Neural cell (in vitro differentiated cells): ENCODE results near the gene SRD5A1. TPM values are rescaled to one million over a fixed set of nuclear protein-coding genes. Genes with fewer than 3 reads are reported as not detected.

Experiments
- H2AFZ ChIP-seq: fragments of 200-600, 300-800 bp; sonication (generic), shearing (Covaris generic); 2 replicates; pipeline ENCODE4 v1.6.0; 2014; ENCODE audit warnings: low read depth, mild to moderate bottlenecking, antibody characterized with exemption, low read length, moderate library complexity
- H3F3A ChIP-seq: fragments of 200-600 bp; shearing (Covaris generic); 2 replicates; pipeline ENCODE4 v1.6.1; 2016; ENCODE audit warnings: mild to moderate bottlenecking, moderate library complexity, mixed read lengths, antibody characterized with exemption, low read length; ENCODE audit not compliant: insufficient read depth, poor library complexity, severe bottlenecking
- H3K27ac ChIP-seq: fragments of 200-600, 300-800 bp; sonication (generic), shearing (Covaris generic); 2 replicates; pipeline ENCODE4 v1.5.1; 2014; ENCODE audit warnings: mild to moderate bottlenecking, low read length, moderate library complexity
- H3K27me3 ChIP-seq: fragments of 300-800, 200-600 bp; sonication (generic), shearing (Covaris generic); 2 replicates; pipeline ENCODE4 v1.6.0; 2014; ENCODE audit warnings: mild to moderate bottlenecking, low read depth, low read length, moderate library complexity; ENCODE audit not compliant: insufficient read depth
- H3K36me3 ChIP-seq: fragments of 300-800, 200-600 bp; sonication (generic), shearing (Covaris generic); 2 replicates; pipeline ENCODE4 v1.5.1; 2014; ENCODE audit warnings: mild to moderate bottlenecking, antibody characterized with exemption, low read length, moderate library complexity; ENCODE audit not compliant: insufficient read depth
- H3K4me2 ChIP-seq: fragments of 300-800, 200-600 bp; sonication (generic), shearing (Covaris generic); 2 replicates; pipeline ENCODE4 v1.6.0; 2014; ENCODE audit warnings: mild to moderate bottlenecking, low read length
- H3K4me3 ChIP-seq: fragments of 300-800, 200-600 bp; sonication (generic), shearing (Covaris generic); 2 replicates; pipeline ENCODE4 v1.5.1; 2014; ENCODE audit warnings: mild to moderate bottlenecking, low read length, moderate library complexity
- H3K79me2 ChIP-seq: fragments of 200-600 bp; shearing (Covaris generic); replicated peaks from 2 replicates; pipeline ENCODE4 v1.6.0; 2014; ENCODE audit warnings: mild to moderate bottlenecking, low read length, moderate library complexity; ENCODE audit not compliant: insufficient read depth
- H3K9ac ChIP-seq: fragments of 300-800, 200-600 bp; sonication (generic), shearing (Covaris generic); 2 replicates; pipeline ENCODE4 v1.6.1; 2016; ENCODE audit warnings: mild to moderate bottlenecking, low read length, mixed read lengths
- H3K9me2 ChIP-seq: fragments of 200-600 bp; shearing (Covaris generic); 2 replicates; pipeline ENCODE4 v1.6.1; 2016; ENCODE audit warnings: mild to moderate bottlenecking, low read length, mixed read lengths; ENCODE audit not compliant: insufficient read depth
- H3K9me3 ChIP-seq: fragments of 200-600, 300-800 bp; sonication (generic), shearing (Covaris generic); 2 replicates; pipeline ENCODE4 v1.6.1; 2016; ENCODE audit warnings: mild to moderate bottlenecking, mixed run types, low read length, moderate library complexity, mixed read lengths
- H4K20me1 ChIP-seq: fragments of 200-600 bp; shearing (Covaris generic); 2 replicates; pipeline ENCODE4 v1.6.1; 2016; ENCODE audit warnings: mild to moderate bottlenecking, mixed run types; ENCODE audit not compliant: insufficient read depth
- EP300 ChIP-seq: fragments of 450-650 bp; conservative IDR thresholded peaks from 2 replicates; pipeline ENCODE4 v1.6.1; 2014; ENCODE audit warnings: antibody characterized with exemption, mild to moderate bottlenecking, moderate library complexity; ENCODE audit not compliant: poor library complexity, severe bottlenecking
- EZH2 ChIP-seq: fragments of 200-600, 300-800 bp; shearing (Covaris generic), sonication (generic); IDR thresholded peaks from 2 replicates; pipeline ENCODE4 v1.6.1; 2014; ENCODE audit warnings: antibody characterized with exemption, low read length, borderline replicate concordance, mild to moderate bottlenecking; ENCODE audit not compliant: insufficient read depth, poor library complexity, severe bottlenecking
- MXI1 ChIP-seq: fragments of 450-650 bp; conservative IDR thresholded peaks from 2 replicates; pipeline ENCODE4 v1.6.1; 2014; ENCODE audit warnings: antibody characterized with exemption, mild to moderate bottlenecking; ENCODE audit not compliant: poor library complexity, severe bottlenecking
- POLR2AphosphoS5 ChIP-seq: IDR thresholded peaks from 2 replicates; pipeline ENCODE4 v1.6.1; 2012
- RAD21 ChIP-seq: fragments of 450-650 bp; conservative IDR thresholded peaks from 2 replicates; pipeline ENCODE4 v1.6.1; 2014; ENCODE audit warnings: antibody characterized with exemption, mild to moderate bottlenecking, moderate library complexity
- SMC3 ChIP-seq: fragments of 450-650 bp; conservative IDR thresholded peaks from 2 replicates; pipeline ENCODE4 v1.6.1; 2014; ENCODE audit warnings: antibody characterized with exemption, mild to moderate bottlenecking, moderate library complexity; ENCODE audit not compliant: poor library complexity
- TAF1 ChIP-seq: IDR thresholded peaks from 2 replicates; pipeline ENCODE4 v1.6.1; 2012; ENCODE audit warnings: low read depth
- polyA plus RNA-seq: library from polyadenylated mRNA; depleted of rRNA; stranded (reverse); fragments of >200 nt; gene quantifications from 2 replicates; pipeline ENCODE4 v1.2.3, GENCODE V29; 2014
- TF ChIP-seq, protein P1 (sequence below): fragments of 450-650 bp; IDR thresholded peaks from 2 replicates; pipeline ENCODE4 v1.5.1; 2014; ENCODE audit warnings: antibody characterized with exemption, mild to moderate bottlenecking, moderate library complexity; ENCODE audit not compliant: poor library complexity, severe bottlenecking
- TF ChIP-seq, protein P2 (sequence below): IDR thresholded peaks from 2 replicates; pipeline ENCODE4 v1.6.1; 2012; ENCODE audit warnings: borderline replicate concordance

SRD5A1 gene
- polyA plus RNA-seq, 1 donor from 2014 or later = 122 TPM

DNA sequence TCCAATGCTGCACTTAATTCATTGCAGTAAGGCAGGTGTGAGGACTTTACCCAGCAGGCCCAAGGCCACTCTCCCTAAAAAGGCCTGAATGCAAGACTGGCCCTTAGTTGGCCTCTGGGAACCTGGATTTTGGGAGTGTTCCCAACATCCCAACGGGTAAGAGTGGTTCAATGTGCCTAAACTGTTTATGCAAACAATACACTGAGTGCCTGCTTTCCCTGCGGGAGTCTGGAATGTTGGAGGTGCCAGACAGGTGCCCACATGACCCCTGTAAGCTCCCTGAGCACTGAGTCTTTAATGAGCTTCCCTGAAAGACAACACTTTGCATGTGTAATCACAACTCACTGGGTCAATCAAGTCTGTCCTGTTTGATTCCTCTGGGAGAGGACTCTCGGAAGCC, 37.8 kb upstream of the SRD5A1 start:
- Histone ChIP-seq H2AFZ (no peak overlapping the region), H3K27me3 (no peaks in the 10 kb centered on the region), H3K9me2 (no peaks in the 10 kb centered on the region), H3F3A (no peaks in the 10 kb centered on the region), H3K27ac (no peak overlapping the region), H3K36me3 (no peaks in the 10 kb centered on the region), H3K9me3 (no peaks in the 10 kb centered on the region), H3K4me3 (no peak overlapping the region), H3K79me2 (no peaks in the 10 kb centered on the region), H3K4me2 (no peak overlapping the region), H4K20me1 (no peaks in the 10 kb centered on the region), H3K9ac (no peak overlapping the region)
- TF ChIP-seq RAD21 = no peak

DNA sequence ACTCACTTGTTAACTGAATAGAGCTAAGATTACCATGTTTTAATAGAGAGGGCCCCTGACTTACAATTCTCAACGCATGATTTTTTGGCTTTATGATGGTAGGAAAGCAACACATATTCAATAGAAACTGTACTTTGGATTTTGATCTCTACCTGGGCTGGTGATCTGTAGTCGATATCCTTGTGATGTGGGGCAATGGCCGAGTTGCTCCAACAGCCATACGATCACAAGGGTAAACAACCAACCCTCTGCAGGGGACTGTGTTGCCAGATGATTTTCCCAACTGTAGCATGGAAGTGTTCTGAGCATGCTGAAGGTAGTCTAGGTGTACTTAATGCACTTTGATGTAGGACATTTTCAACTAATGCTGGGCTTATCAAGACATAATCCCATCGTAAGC, 36.9 kb upstream of the SRD5A1 start:
- no peak overlapping the region for H3K9ac ChIP-seq
- H3F3A ChIP-seq = no peaks in the 10 kb centered on the region
- no peaks in the 10 kb centered on the region for H3K9me3 ChIP-seq
- no peak overlapping the region for H3K4me3 ChIP-seq
- TF ChIP-seq EP300 (no peak), EZH2 (no peak), POLR2AphosphoS5 (no peak), TAF1 (no peak), RAD21 (no peak), MXI1 (no peak), SMC3 (no peak)
- TF ChIP-seq, protein P1, sequence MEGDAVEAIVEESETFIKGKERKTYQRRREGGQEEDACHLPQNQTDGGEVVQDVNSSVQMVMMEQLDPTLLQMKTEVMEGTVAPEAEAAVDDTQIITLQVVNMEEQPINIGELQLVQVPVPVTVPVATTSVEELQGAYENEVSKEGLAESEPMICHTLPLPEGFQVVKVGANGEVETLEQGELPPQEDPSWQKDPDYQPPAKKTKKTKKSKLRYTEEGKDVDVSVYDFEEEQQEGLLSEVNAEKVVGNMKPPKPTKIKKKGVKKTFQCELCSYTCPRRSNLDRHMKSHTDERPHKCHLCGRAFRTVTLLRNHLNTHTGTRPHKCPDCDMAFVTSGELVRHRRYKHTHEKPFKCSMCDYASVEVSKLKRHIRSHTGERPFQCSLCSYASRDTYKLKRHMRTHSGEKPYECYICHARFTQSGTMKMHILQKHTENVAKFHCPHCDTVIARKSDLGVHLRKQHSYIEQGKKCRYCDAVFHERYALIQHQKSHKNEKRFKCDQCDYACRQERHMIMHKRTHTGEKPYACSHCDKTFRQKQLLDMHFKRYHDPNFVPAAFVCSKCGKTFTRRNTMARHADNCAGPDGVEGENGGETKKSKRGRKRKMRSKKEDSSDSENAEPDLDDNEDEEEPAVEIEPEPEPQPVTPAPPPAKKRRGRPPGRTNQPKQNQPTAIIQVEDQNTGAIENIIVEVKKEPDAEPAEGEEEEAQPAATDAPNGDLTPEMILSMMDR = no peak
- TF ChIP-seq, protein P2, sequence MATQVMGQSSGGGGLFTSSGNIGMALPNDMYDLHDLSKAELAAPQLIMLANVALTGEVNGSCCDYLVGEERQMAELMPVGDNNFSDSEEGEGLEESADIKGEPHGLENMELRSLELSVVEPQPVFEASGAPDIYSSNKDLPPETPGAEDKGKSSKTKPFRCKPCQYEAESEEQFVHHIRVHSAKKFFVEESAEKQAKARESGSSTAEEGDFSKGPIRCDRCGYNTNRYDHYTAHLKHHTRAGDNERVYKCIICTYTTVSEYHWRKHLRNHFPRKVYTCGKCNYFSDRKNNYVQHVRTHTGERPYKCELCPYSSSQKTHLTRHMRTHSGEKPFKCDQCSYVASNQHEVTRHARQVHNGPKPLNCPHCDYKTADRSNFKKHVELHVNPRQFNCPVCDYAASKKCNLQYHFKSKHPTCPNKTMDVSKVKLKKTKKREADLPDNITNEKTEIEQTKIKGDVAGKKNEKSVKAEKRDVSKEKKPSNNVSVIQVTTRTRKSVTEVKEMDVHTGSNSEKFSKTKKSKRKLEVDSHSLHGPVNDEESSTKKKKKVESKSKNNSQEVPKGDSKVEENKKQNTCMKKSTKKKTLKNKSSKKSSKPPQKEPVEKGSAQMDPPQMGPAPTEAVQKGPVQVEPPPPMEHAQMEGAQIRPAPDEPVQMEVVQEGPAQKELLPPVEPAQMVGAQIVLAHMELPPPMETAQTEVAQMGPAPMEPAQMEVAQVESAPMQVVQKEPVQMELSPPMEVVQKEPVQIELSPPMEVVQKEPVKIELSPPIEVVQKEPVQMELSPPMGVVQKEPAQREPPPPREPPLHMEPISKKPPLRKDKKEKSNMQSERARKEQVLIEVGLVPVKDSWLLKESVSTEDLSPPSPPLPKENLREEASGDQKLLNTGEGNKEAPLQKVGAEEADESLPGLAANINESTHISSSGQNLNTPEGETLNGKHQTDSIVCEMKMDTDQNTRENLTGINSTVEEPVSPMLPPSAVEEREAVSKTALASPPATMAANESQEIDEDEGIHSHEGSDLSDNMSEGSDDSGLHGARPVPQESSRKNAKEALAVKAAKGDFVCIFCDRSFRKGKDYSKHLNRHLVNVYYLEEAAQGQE = no peak
- H4K20me1 ChIP-seq = no peaks in the 10 kb centered on the region
- H3K27ac ChIP-seq = no peak overlapping the region
- no peak overlapping the region for H3K4me2 ChIP-seq
- H3K79me2 ChIP-seq = no peaks in the 10 kb centered on the region
- H2AFZ ChIP-seq = no peak overlapping the region
- no peaks in the 10 kb centered on the region for H3K27me3 ChIP-seq
- no peaks in the 10 kb centered on the region for H3K9me2 ChIP-seq
- no peaks in the 10 kb centered on the region for H3K36me3 ChIP-seq

DNA sequence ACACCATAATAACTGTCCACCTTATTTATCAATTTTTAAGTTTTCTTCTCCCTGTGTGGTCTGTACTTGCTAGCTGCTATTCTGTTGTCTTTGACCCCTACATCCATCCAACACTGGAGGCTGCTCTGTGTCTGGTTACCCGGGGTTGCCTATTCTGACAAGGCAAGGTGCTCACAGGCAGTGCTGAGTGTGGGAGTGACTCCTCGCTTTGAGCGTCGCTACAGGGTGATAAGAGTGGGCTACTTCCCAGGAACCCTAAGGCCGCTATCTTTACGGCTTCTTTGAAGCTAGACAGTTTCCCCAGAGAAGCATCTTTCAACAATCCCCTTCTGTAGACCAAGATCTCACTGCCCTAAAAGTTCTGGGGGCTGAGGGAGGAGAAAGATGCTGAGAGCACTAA, 35.7 kb upstream of the SRD5A1 start:
- Histone ChIP-seq H3K9me2 (no peaks in the 10 kb centered on the region), H3K4me2 (no peak overlapping the region), H3K9ac (no peak overlapping the region), H4K20me1 (no peaks in the 10 kb centered on the region), H2AFZ (no peak overlapping the region), H3K36me3 (no peaks in the 10 kb centered on the region), H3K9me3 (no peaks in the 10 kb centered on the region), H3K27ac (no peak overlapping the region), H3K27me3 (no peaks in the 10 kb centered on the region), H3K79me2 (no peaks in the 10 kb centered on the region), H3K4me3 (no peak overlapping the region), H3F3A (no peaks in the 10 kb centered on the region)
- no peak for TF ChIP-seq EP300
- TF ChIP-seq, protein P1 = no peak
- TF ChIP-seq, protein P2 = no peak
- TF ChIP-seq SMC3 = no peak
- TF ChIP-seq RAD21 = no peak
- TF ChIP-seq TAF1 = no peak
- no peak for TF ChIP-seq MXI1
- no peak for TF ChIP-seq EZH2
- TF ChIP-seq POLR2AphosphoS5 = no peak
